DND-41 (cell line): ENCODE measurements around the gene NBAS.

Experiments
- EZH2 ChIP-seq: IDR thresholded peaks from 3 replicates; pipeline ENCODE4 v1.6.1; 2012; ENCODE audit warnings: borderline replicate concordance, low read depth, mild to moderate bottlenecking, moderate library complexity, low read length, inconsistent platforms; ENCODE audit not compliant: severe bottlenecking
- TF ChIP-seq, protein P1 (sequence below): IDR thresholded peaks from 2 replicates; pipeline ENCODE4 v1.5.1; 2012; ENCODE audit warnings: borderline replicate concordance, low read length, moderate library complexity, mild to moderate bottlenecking; ENCODE audit not compliant: poor library complexity, severe bottlenecking; ENCODE audit errors: extremely low read depth

- TF ChIP-seq, protein P1, sequence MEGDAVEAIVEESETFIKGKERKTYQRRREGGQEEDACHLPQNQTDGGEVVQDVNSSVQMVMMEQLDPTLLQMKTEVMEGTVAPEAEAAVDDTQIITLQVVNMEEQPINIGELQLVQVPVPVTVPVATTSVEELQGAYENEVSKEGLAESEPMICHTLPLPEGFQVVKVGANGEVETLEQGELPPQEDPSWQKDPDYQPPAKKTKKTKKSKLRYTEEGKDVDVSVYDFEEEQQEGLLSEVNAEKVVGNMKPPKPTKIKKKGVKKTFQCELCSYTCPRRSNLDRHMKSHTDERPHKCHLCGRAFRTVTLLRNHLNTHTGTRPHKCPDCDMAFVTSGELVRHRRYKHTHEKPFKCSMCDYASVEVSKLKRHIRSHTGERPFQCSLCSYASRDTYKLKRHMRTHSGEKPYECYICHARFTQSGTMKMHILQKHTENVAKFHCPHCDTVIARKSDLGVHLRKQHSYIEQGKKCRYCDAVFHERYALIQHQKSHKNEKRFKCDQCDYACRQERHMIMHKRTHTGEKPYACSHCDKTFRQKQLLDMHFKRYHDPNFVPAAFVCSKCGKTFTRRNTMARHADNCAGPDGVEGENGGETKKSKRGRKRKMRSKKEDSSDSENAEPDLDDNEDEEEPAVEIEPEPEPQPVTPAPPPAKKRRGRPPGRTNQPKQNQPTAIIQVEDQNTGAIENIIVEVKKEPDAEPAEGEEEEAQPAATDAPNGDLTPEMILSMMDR, result no peak
- TF ChIP-seq EZH2, result no peak
Measured at GRCh38 chr2:15591373-15591691, 30.2 kb upstream of the NBAS start.
